ENCODE data around the gene TMEM163.

DNA sequence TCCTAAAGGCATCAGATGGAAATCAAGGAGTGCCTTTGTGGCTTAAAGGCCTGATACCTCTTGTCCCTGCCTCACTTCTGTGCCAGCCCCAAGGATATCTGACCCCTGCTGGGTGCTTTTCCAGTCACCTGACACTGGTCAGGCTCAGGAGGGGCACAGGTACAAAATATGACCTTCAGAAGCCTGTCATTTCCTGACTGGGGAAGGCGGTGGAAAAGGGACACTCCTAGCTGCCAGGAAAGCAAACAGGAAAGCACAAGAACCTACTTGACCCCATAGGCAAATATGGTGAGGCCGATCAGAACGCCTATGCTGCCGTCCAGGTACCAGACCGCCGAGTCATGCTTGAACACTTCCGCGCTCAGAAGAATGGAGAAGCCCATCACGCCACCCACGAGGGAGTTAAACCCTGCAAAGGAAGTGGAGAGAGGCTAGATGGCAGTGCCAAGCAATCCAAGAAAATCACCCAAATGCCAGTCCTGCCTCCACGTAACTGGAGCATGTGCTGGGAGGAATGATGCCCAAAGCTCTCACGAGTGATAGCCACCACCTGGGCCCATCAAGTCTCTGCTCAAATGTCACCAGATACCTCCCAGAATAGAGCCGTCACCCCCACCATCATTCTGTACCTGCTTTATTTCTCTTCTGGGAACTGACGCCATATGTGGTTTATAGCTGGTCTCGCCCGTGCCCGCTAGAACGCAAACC is 260.9 kb downstream of the TMEM163 start:
- no peak for TF ChIP-seq CTCF (IDR thresholded peaks at IDR 0.05)
- no peak for TF ChIP-seq POLR2A (IDR thresholded peaks at IDR 0.05)
- no peak for TF ChIP-seq EP300 (IDR thresholded peaks at IDR 0.05)
